IPS-NIHi11 (cell line): ENCODE results near the gene PRELID3B.

Experiments used
- DNase-seq: peaks from one replicate; pipeline ENCODE4 v3.0.0; 2012; ENCODE audit warnings: mixed read lengths, low spot score

Gene PRELID3B

GRCh38 chr20:59042151-59042795 lies at the start of gene PRELID3B:
PRELID3B (minus strand) TSS chr20:59042786; CDS start chr20:59042730, 56 bp downstream.
- DNase-seq, result no peak

GRCh38 chr20:59087829-59088433 lies 45.3 kb upstream of the PRELID3B start:
- peak; percentile 80 for DNase-seq

- no peak for DNase-seq
Observed at GRCh38 chr20:59086923-59087322, 44.3 kb upstream of the PRELID3B start.

GRCh38 chr20:59084041-59084850 lies 41.7 kb upstream of the PRELID3B start:
- DNase-seq, result no peak

GRCh38 chr20:59082981-59083380 lies 40.4 kb upstream of the PRELID3B start:
- DNase-seq, result no peak

GRCh38 chr20:59082077-59082740 lies 39.6 kb upstream of the PRELID3B start:
- no peak for DNase-seq

- DNase-seq, result no peak
Observed at GRCh38 chr20:59081036-59081435, 38.5 kb upstream of the PRELID3B start.

- no peak for DNase-seq
Observed at GRCh38 chr20:59078231-59078630, 35.6 kb upstream of the PRELID3B start.

- no peak for DNase-seq
Observed at GRCh38 chr20:59077705-59078104, 35.1 kb upstream of the PRELID3B start.

- DNase-seq, result no peak
Observed at GRCh38 chr20:59075934-59076508, 33.4 kb upstream of the PRELID3B start.

GRCh38 chr20:59074456-59074855 lies 31.9 kb upstream of the PRELID3B start:
- DNase-seq, result no peak

- DNase-seq, result no peak
Observed at GRCh38 chr20:59073582-59073981, 31.0 kb upstream of the PRELID3B start.

GRCh38 chr20:59071216-59071615 lies 28.6 kb upstream of the PRELID3B start:
- DNase-seq, result no peak

- DNase-seq, result no peak
Observed at GRCh38 chr20:59069026-59069425, 26.4 kb upstream of the PRELID3B start.

- DNase-seq, result no peak
Observed at GRCh38 chr20:59068534-59068933, 25.9 kb upstream of the PRELID3B start.

GRCh38 chr20:59064214-59064722 lies 21.7 kb upstream of the PRELID3B start:
- no peak for DNase-seq

- DNase-seq, result peak; percentile 16
Observed at GRCh38 chr20:59063358-59064213, 21.0 kb upstream of the PRELID3B start.

- DNase-seq, result no peak
Observed at GRCh38 chr20:59062081-59062480, 19.5 kb upstream of the PRELID3B start.

GRCh38 chr20:59055302-59055701 lies 12.7 kb upstream of the PRELID3B start:
- no peak for DNase-seq

GRCh38 chr20:59051666-59052185 lies 9.1 kb upstream of the PRELID3B start:
- DNase-seq, result no peak

GRCh38 chr20:59050437-59050836 lies 7.9 kb upstream of the PRELID3B start:
- no peak for DNase-seq
